ENCODE data around the gene RFPL4AL1. TPM values are rescaled to one million over a fixed set of nuclear protein-coding genes. Genes with fewer than 3 reads are reported as not detected.
"Not testable (repeated sequence)": the region's sequence is repeated elsewhere in the genome, so short reads cannot be mapped to it uniquely, and the experiment has no call there.

Gene RFPL4AL1
- total RNA-seq = not detected

DNA sequence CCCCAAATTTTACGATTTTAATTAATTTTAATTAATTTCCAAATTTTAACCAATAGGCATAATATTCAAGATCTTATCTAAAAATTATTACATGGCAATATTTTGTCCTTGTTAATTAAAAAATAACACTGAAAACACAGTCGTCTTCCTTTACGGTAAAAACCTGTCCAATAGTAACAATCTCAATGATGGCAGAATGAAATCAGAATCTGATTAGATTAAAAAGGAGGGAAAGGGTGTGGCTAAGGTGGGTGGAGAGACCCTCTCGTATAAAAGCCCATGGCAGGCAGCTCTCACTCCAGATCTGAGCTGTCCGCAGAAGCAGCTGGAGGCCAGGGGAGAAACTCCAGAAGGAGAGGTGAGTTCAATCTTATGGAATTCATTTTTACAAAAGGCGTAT is at the start of gene RFPL4AL1:
RFPL4AL1 (plus strand) TSS at position 301 of the 400 bp plus-strand sequence. CDS start 2,687 bp downstream, outside the sequence.
- H3K27me3 ChIP-seq (ENCODE audit: control insufficient read depth in 3 of 3, insufficient read depth in 3 of 3, low read length in 3 of 3) = not testable (repeated sequence)

DNA sequence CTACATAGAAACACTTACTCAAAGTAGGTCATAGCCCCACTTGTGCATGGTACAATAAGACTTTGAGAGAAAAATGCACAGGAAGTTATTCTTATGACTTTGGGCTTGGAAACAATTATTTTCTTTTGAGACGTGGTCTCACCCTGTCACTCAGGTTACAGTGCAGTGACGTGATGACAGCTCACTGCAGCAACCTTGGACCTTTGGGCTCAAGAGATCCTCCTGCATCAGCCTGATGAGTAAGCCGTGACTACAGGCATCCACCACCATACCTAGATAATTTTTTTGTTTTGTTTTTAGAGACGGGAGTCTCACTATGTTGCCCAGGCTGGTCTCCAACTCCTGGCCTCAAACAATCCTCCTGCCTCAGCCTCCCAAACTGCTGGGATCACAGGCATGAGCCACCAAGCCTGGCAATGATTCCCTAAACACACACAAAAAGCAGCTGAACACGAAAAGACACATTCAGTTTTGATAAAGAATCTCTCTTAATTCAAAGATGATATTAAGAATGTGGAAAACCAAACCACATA is 48.6 kb upstream of the RFPL4AL1 start:
- no peaks in the 10 kb centered on the region for H3K4me1 ChIP-seq (ENCODE audit: control insufficient read depth in 3 of 3, insufficient read depth in 3 of 3, low read length in 3 of 3)
- H3K9ac ChIP-seq (ENCODE audit: low read depth in 1 of 3, low read length in 3 of 3) = no peak overlapping the region
- H3K27me3 ChIP-seq (ENCODE audit: control insufficient read depth in 3 of 3, insufficient read depth in 3 of 3, low read length in 3 of 3) = peaks cover 6 to 11% (median 10%) of the 10 kb centered on the region in 3 donors
- no peak overlapping the region for H3K4me3 ChIP-seq (ENCODE audit: low read length in 3 of 3)
- peaks cover 0 to 10% (median 3%) of the 10 kb centered on the region in 3 donors for H3K9me3 ChIP-seq (ENCODE audit: control insufficient read depth in 3 of 3, low read length in 3 of 3)
- H3K27ac ChIP-seq (ENCODE audit: low read depth, low read length) = no peak overlapping the region
- no peaks in the 10 kb centered on the region for H3K36me3 ChIP-seq (ENCODE audit: control insufficient read depth in 3 of 3, insufficient read depth in 3 of 3, low read length in 3 of 3)

More for the DNA sequence above, at the start of gene RFPL4AL1:
- not testable (repeated sequence) for H3K4me1 ChIP-seq (ENCODE audit: control insufficient read depth in 3 of 3, insufficient read depth in 3 of 3, low read length in 3 of 3); H3K27ac ChIP-seq (ENCODE audit: low read depth, low read length); H3K4me3 ChIP-seq (ENCODE audit: low read length in 3 of 3); H3K9ac ChIP-seq (ENCODE audit: low read depth in 1 of 3, low read length in 3 of 3); H3K9me3 ChIP-seq (ENCODE audit: control insufficient read depth in 3 of 3, low read length in 3 of 3); H3K36me3 ChIP-seq (ENCODE audit: control insufficient read depth in 3 of 3, insufficient read depth in 3 of 3, low read length in 3 of 3)

DNA sequence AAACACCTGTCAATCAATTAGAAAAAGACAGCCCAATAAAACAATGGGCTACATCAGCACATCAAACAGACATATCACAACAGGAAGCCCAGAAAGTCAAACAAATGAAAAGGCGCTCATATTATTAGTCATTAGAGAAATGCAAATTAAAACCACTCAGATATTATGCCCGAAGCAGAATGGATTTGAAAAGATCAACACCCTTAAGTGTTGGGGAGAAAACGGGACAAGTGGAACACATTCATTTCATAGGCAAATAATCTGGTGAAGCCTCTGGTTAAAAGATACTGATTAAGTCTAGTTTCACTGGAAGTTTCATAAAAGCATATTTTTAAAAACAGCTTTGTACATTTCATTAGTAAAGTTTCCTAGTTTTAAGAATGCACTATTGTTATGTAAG is 48.1 kb upstream of the RFPL4AL1 start:
- no peak overlapping the region for H3K4me3 ChIP-seq (ENCODE audit: low read length in 3 of 3)
- H3K36me3 ChIP-seq (ENCODE audit: control insufficient read depth in 3 of 3, insufficient read depth in 3 of 3, low read length in 3 of 3) = no peaks in the 10 kb centered on the region
- H3K4me1 ChIP-seq (ENCODE audit: control insufficient read depth in 3 of 3, insufficient read depth in 3 of 3, low read length in 3 of 3) = no peaks in the 10 kb centered on the region
- H3K9me3 ChIP-seq (ENCODE audit: control insufficient read depth in 3 of 3, low read length in 3 of 3) = peaks cover 0 to 10% (median 3%) of the 10 kb centered on the region in 3 donors
- H3K9ac ChIP-seq (ENCODE audit: low read depth in 1 of 3, low read length in 3 of 3) = no peak overlapping the region
- no peak overlapping the region for H3K27ac ChIP-seq (ENCODE audit: low read depth, low read length)
- H3K27me3 ChIP-seq (ENCODE audit: control insufficient read depth in 3 of 3, insufficient read depth in 3 of 3, low read length in 3 of 3) = peaks cover 6 to 11% (median 10%) of the 10 kb centered on the region in 3 donors

DNA sequence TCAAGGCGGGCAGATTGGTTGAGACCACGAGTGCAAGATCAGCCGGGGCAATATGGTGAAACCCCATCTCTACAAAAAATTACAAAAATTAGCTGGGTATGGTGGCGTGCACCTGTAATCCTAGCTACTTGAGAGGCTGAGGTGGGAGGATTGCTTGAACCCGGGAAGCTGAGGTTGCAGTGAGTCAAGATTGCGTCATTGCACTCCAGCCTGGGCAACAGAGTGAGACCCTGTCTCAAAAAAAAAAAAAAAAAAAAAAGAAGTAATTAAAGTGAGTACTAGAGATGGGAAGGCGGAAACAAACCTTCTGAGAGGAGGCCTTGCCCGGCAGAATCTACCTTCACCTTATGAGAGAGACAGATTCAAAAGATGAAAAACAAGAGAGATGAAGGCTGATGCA is 45.4 kb upstream of the RFPL4AL1 start:
- peaks cover 0 to 10% (median 3%) of the 10 kb centered on the region in 3 donors for H3K9me3 ChIP-seq (ENCODE audit: control insufficient read depth in 3 of 3, low read length in 3 of 3)
- no peaks in the 10 kb centered on the region for H3K4me1 ChIP-seq (ENCODE audit: control insufficient read depth in 3 of 3, insufficient read depth in 3 of 3, low read length in 3 of 3)
- H3K36me3 ChIP-seq (ENCODE audit: control insufficient read depth in 3 of 3, insufficient read depth in 3 of 3, low read length in 3 of 3) = no peaks in the 10 kb centered on the region
- no peak overlapping the region for H3K4me3 ChIP-seq (ENCODE audit: low read length in 3 of 3)
- H3K27ac ChIP-seq (ENCODE audit: low read depth, low read length) = no peak overlapping the region
- H3K27me3 ChIP-seq (ENCODE audit: control insufficient read depth in 3 of 3, insufficient read depth in 3 of 3, low read length in 3 of 3) = peaks cover 0 to 7% (median 5%) of the 10 kb centered on the region in 3 donors
- H3K9ac ChIP-seq (ENCODE audit: low read depth in 1 of 3, low read length in 3 of 3) = no peak overlapping the region

DNA sequence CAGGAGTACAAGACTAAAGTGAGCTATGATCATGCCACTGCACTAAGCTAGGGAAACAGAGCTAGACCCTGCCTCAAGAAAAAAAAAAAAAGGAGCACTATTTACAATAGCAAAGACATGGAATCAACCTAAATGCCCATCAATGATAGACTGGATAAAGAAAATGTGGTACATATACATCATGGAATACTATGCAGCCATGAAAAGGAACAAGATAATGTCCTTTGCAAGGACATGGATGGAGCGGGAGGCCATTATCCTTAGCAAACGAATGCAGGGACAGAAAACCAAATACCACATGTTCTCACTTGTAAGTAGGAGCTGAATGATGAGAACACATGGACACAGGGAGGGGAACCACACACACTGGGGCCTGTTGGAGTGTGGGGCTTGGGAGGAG is 38.5 kb upstream of the RFPL4AL1 start:
- not testable (repeated sequence) for H3K9me3 ChIP-seq (ENCODE audit: control insufficient read depth in 3 of 3, low read length in 3 of 3); H3K27me3 ChIP-seq (ENCODE audit: control insufficient read depth in 3 of 3, insufficient read depth in 3 of 3, low read length in 3 of 3); H3K27ac ChIP-seq (ENCODE audit: low read depth, low read length); H3K9ac ChIP-seq (ENCODE audit: low read depth in 1 of 3, low read length in 3 of 3); H3K4me1 ChIP-seq (ENCODE audit: control insufficient read depth in 3 of 3, insufficient read depth in 3 of 3, low read length in 3 of 3); H3K36me3 ChIP-seq (ENCODE audit: control insufficient read depth in 3 of 3, insufficient read depth in 3 of 3, low read length in 3 of 3); H3K4me3 ChIP-seq (ENCODE audit: low read length in 3 of 3)

DNA sequence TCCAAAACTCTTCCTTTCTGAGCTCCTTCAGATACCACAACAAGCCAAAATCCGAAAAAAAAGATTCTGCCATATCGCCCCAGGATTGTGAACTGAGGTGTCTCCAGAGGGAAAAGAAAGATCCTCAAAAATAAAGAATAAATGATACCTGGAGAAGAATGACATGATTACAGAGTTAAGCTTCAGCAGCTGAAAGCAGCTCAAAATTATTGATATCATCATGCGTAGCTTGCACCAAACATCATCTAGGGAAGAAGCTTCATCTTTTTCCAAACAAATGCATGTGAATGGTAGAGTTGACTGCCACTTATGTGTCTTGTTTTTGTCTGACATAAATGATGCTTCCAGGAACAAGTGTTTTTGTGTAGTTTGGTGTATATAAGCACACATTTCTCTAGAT is 30.6 kb upstream of the RFPL4AL1 start, which contains the start of gene NLRP9:
NLRP9 (minus strand) TSS at position 101 of the 400 bp plus-strand sequence; CDS start at position 73, 28 bp downstream.
- no peaks in the 10 kb centered on the region for H3K36me3 ChIP-seq (ENCODE audit: control insufficient read depth in 3 of 3, insufficient read depth in 3 of 3, low read length in 3 of 3)
- H3K9me3 ChIP-seq (ENCODE audit: control insufficient read depth in 3 of 3, low read length in 3 of 3) = no peaks in the 10 kb centered on the region
- no peak within 1 kb of the TSS for H3K4me3 ChIP-seq (ENCODE audit: low read length in 3 of 3)
- no peaks in the 10 kb centered on the region for H3K27me3 ChIP-seq (ENCODE audit: control insufficient read depth in 3 of 3, insufficient read depth in 3 of 3, low read length in 3 of 3)
- H3K9ac ChIP-seq (ENCODE audit: low read depth in 1 of 3, low read length in 3 of 3) = no peak within 1 kb of the TSS
- H3K27ac ChIP-seq (ENCODE audit: low read depth, low read length) = no peak within 1 kb of the TSS
- H3K4me1 ChIP-seq (ENCODE audit: control insufficient read depth in 3 of 3, insufficient read depth in 3 of 3, low read length in 3 of 3) = no peaks in the 10 kb centered on the region

DNA sequence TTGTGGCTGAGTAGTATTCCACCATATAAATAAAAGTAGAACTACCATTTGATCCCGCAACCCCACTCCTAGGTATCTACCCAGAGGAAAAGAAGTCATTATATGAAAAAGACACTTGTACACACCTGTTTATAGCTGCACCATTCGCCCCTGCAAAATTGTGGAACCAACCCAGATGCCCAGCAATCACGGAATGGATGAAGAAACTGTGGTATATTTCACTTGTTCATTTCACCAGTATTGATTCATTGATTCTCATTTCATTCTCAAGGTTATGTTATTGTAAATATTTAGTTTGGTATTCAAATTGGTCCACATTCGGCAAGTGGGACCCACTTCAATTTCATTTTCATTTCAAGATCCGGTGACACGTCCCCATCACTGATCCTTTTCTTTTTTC is 18.2 kb upstream of the RFPL4AL1 start:
- Histone ChIP-seq H3K4me3 (ENCODE audit: low read length in 3 of 3) (no peak overlapping the region), H3K4me1 (ENCODE audit: control insufficient read depth in 3 of 3, insufficient read depth in 3 of 3, low read length in 3 of 3) (no peaks in the 10 kb centered on the region), H3K36me3 (ENCODE audit: control insufficient read depth in 3 of 3, insufficient read depth in 3 of 3, low read length in 3 of 3) (no peaks in the 10 kb centered on the region), H3K27ac (ENCODE audit: low read depth, low read length) (no peak overlapping the region), H3K9me3 (ENCODE audit: control insufficient read depth in 3 of 3, low read length in 3 of 3) (no peaks in the 10 kb centered on the region), H3K9ac (ENCODE audit: low read depth in 1 of 3, low read length in 3 of 3) (no peak overlapping the region), H3K27me3 (ENCODE audit: control insufficient read depth in 3 of 3, insufficient read depth in 3 of 3, low read length in 3 of 3) (peaks cover 0 to 3% (median 0%) of the 10 kb centered on the region in 3 donors)

DNA sequence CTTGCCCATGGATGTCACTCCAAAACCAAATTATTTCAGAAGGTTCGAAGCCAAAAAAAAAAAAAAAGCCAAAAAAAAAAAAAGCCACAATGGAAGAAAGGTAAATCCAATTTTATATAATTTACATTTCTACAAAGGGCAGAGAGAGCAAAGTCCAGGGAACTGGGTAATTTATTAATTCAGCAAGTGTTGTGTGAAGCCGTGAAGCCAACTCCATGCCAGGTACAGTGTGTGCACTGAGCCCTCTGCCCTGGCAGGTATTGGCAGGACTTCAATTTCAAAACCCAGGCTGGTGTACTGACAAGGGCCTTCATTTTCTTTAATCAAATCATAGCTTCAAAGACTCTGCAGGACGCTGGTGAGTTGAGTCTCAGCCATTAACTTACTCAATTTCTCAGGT is 15.5 kb upstream of the RFPL4AL1 start:
- Histone ChIP-seq H3K27me3 (ENCODE audit: control insufficient read depth in 3 of 3, insufficient read depth in 3 of 3, low read length in 3 of 3) (peaks cover 0 to 3% (median 0%) of the 10 kb centered on the region in 3 donors), H3K4me1 (ENCODE audit: control insufficient read depth in 3 of 3, insufficient read depth in 3 of 3, low read length in 3 of 3) (no peaks in the 10 kb centered on the region), H3K9me3 (ENCODE audit: control insufficient read depth in 3 of 3, low read length in 3 of 3) (no peaks in the 10 kb centered on the region), H3K9ac (ENCODE audit: low read depth in 1 of 3, low read length in 3 of 3) (no peak overlapping the region), H3K27ac (ENCODE audit: low read depth, low read length) (no peak overlapping the region), H3K4me3 (ENCODE audit: low read length in 3 of 3) (no peak overlapping the region), H3K36me3 (ENCODE audit: control insufficient read depth in 3 of 3, insufficient read depth in 3 of 3, low read length in 3 of 3) (no peaks in the 10 kb centered on the region)

DNA sequence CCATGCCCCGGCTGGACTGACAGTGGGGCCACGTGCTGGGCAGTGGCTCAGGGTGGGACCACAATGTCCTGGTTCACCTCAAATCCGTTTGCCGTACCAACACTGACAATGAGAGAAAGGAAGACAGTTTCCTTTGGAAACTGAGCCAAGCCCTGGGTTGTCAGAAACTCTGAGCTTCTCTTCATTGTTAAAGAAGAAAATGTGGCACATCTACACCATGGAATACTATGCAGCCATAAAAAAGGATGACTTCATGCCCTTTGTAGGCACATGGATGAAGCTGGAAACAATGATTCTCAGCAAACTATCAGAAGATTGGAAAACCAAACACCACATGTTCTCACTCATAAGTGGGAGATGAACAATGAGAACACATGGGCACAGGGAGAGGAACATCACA is 12.1 kb upstream of the RFPL4AL1 start:
- H3K9ac ChIP-seq (ENCODE audit: low read depth in 1 of 3, low read length in 3 of 3); H3K27me3 ChIP-seq (ENCODE audit: control insufficient read depth in 3 of 3, insufficient read depth in 3 of 3, low read length in 3 of 3); H3K4me3 ChIP-seq (ENCODE audit: low read length in 3 of 3); H3K4me1 ChIP-seq (ENCODE audit: control insufficient read depth in 3 of 3, insufficient read depth in 3 of 3, low read length in 3 of 3); H3K27ac ChIP-seq (ENCODE audit: low read depth, low read length); H3K36me3 ChIP-seq (ENCODE audit: control insufficient read depth in 3 of 3, insufficient read depth in 3 of 3, low read length in 3 of 3); H3K9me3 ChIP-seq (ENCODE audit: control insufficient read depth in 3 of 3, low read length in 3 of 3): not testable (repeated sequence)

DNA sequence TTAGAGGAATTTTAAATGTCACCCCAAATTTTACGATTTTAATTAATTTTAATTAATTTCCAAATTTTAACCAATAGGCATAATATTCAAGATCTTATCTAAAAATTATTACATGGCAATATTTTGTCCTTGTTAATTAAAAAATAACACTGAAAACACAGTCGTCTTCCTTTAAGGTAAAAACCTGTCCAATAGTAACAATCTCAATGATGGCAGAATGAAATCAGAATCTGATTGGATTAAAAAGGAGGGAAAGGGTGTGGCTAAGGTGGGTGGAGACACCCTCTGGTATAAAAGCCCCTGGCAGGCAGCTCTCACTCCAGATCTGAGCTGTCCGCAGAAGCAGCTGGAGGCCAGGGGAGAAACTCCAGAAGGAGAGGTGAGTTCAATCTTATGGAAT is 10.1 kb upstream of the RFPL4AL1 start, which contains the start of gene RFPL4A:
RFPL4A (plus strand) TSS at position 301 of the 400 bp plus-strand sequence. CDS start 2,704 bp downstream, outside the sequence.
- H3K4me1 ChIP-seq (ENCODE audit: control insufficient read depth in 3 of 3, insufficient read depth in 3 of 3, low read length in 3 of 3); H3K9ac ChIP-seq (ENCODE audit: low read depth in 1 of 3, low read length in 3 of 3); H3K9me3 ChIP-seq (ENCODE audit: control insufficient read depth in 3 of 3, low read length in 3 of 3); H3K4me3 ChIP-seq (ENCODE audit: low read length in 3 of 3); H3K27me3 ChIP-seq (ENCODE audit: control insufficient read depth in 3 of 3, insufficient read depth in 3 of 3, low read length in 3 of 3); H3K27ac ChIP-seq (ENCODE audit: low read depth, low read length); H3K36me3 ChIP-seq (ENCODE audit: control insufficient read depth in 3 of 3, insufficient read depth in 3 of 3, low read length in 3 of 3): not testable (repeated sequence)
